Psoas muscle (tissue), 8 donors: ENCODE data around the gene TEKT5. TPM values are rescaled to one million over a fixed set of nuclear protein-coding genes. Genes with fewer than 3 reads are reported as not detected.

Experiments
- ATAC-seq, 4 donors: fragments of 200-7000 bp; cut with Tn5 transposase; one replicate each; pipeline ENCODE4 v1.9.1; 2020; ENCODE audit warnings: moderate library complexity in 3 of 4, mild to moderate bottlenecking in 2 of 4
- DNase-seq, 2 donors: peaks; one replicate each; pipeline ENCODE4 v3.0.0-alpha.2; 2020
- H3K27ac ChIP-seq: fragments of 200-600 bp; one replicate; pipeline ENCODE4 v1.8.0; 2022
- H3K27me3 ChIP-seq, 3 donors: fragments of 200-600 bp in 1 of 3; one replicate each; pipeline versions ENCODE4 v1.6.1 to v1.8.0; 2013 to 2022; ENCODE audit warnings: low read length in 2 of 3, mild to moderate bottlenecking in 2 of 3, moderate library complexity in 1 of 3; ENCODE audit not compliant: insufficient read depth in 3 of 3
- H3K36me3 ChIP-seq, 2 donors: fragments of 200-600 bp in 1 of 2; one replicate each; pipeline versions ENCODE4 v1.6.1 to v1.8.0; 2013 to 2022; ENCODE audit warnings: low read depth in 1 of 2, mild to moderate bottlenecking in 1 of 2, moderate library complexity in 1 of 2; ENCODE audit not compliant: insufficient read depth in 1 of 2
- H3K4me1 ChIP-seq: fragments of 200-600 bp; one replicate; pipeline ENCODE4 v1.8.0; 2022
- H3K4me3 ChIP-seq: fragments of 200-600 bp; one replicate; pipeline ENCODE4 v1.8.0; 2022; ENCODE audit warnings: mild to moderate bottlenecking
- H3K9me3 ChIP-seq: fragments of 200-600 bp; one replicate; pipeline ENCODE4 v1.8.0; 2022
- WGBS, 3 donors: extraction: QIAGEN DNeasy Blood & Tissue Kit; methylation state at CpG; one replicate each; pipeline versions ENCODE4 v1.1.6 to v1.1.7; 2013; 5-methylcytosine and 5-hydroxymethylcytosine counted together
- intact Hi-C, 2 donors: fragments of 100-400 bp; cut with DNase I; formaldehyde crosslinking; loops; one replicate each; pipeline versions ENCODE4 v1.11.0 to v1.14.2; 2022
- polyA plus RNA-seq, 3 donors: library from polyadenylated mRNA; stranded (reverse); fragments of 200-250 nt; gene quantifications; one replicate each; pipeline ENCODE4 v1.2.3, GENCODE V29; 2013
- total RNA-seq, 4 donors: library from RNA; stranded (reverse); fragmentation: NEBNext Ultra II Directional in 2 of 4; extraction: Animal tissue kit (Norgen Biotek cat#: 25700) in 2 of 4; gene quantifications; one replicate each; pipeline versions ENCODE4 v1.2.1 to v1.2.4, GENCODE V29; 2021 to 2023
- TF ChIP-seq, protein P1 (sequence below): fragments of 200-600 bp; IDR thresholded peaks from one replicate; pipeline ENCODE4 v1.8.0; 2022; ENCODE audit warnings: antibody characterized with exemption
- donor health status: healthy with polysubstance abuse.
- donor health status: DM: no; HTN: no; CAD: no; lungs with moderate emphysema.
- donor health status: Bipolar disorder and iron deficiency.
- donor health status: healthy.
- donor health status: DM: yes; HTN: yes; CAD: no.
- donor health status: DM: no; HTN: no; CAD: no.
- donor health status: DM: no; HTN: no; CAD: no.
- donor health status: DM: yes; HTN: yes; CAD: no.

Gene TEKT5
- total and polyA plus RNA-seq, 7 donors: not detected

GRCh38 chr16:10740845-10741208 is 46.1 kb upstream of the TEKT5 start:
- no peak overlapping the region for H3K4me3 ChIP-seq
- TF ChIP-seq, protein P1, sequence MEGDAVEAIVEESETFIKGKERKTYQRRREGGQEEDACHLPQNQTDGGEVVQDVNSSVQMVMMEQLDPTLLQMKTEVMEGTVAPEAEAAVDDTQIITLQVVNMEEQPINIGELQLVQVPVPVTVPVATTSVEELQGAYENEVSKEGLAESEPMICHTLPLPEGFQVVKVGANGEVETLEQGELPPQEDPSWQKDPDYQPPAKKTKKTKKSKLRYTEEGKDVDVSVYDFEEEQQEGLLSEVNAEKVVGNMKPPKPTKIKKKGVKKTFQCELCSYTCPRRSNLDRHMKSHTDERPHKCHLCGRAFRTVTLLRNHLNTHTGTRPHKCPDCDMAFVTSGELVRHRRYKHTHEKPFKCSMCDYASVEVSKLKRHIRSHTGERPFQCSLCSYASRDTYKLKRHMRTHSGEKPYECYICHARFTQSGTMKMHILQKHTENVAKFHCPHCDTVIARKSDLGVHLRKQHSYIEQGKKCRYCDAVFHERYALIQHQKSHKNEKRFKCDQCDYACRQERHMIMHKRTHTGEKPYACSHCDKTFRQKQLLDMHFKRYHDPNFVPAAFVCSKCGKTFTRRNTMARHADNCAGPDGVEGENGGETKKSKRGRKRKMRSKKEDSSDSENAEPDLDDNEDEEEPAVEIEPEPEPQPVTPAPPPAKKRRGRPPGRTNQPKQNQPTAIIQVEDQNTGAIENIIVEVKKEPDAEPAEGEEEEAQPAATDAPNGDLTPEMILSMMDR: no peak
- H3K27ac ChIP-seq: no peak overlapping the region
- H3K9me3 ChIP-seq: no peaks in the 10 kb centered on the region
- intact Hi-C loops: loop anchor here (2.0 to 10.0 kb wide), 4 partner anchors 164 to 1944 kb away; partner anchors contain the start of genes PMM2 (in 1 of the 2) and TMEM186 (in 1 of the 2)
- H3K4me1 ChIP-seq: peaks cover 39% of the 10 kb centered on the region
- WGBS, 3 donors: 85 to 90% (median 88%) methylated on average over 2 of the region's 2 CpGs
- ATAC-seq (no peak), DNase-seq (no peak)
- no peaks in the 10 kb centered on the region for H3K27me3 ChIP-seq
- no peaks in the 10 kb centered on the region for H3K36me3 ChIP-seq

GRCh38 chr16:10740000-10740844 is 45.5 kb upstream of the TEKT5 start:
- WGBS, 3 donors: 89 to 94% (median 94%) methylated on average over 10 of the region's 10 CpGs
- no peak for DNase-seq

DNA sequence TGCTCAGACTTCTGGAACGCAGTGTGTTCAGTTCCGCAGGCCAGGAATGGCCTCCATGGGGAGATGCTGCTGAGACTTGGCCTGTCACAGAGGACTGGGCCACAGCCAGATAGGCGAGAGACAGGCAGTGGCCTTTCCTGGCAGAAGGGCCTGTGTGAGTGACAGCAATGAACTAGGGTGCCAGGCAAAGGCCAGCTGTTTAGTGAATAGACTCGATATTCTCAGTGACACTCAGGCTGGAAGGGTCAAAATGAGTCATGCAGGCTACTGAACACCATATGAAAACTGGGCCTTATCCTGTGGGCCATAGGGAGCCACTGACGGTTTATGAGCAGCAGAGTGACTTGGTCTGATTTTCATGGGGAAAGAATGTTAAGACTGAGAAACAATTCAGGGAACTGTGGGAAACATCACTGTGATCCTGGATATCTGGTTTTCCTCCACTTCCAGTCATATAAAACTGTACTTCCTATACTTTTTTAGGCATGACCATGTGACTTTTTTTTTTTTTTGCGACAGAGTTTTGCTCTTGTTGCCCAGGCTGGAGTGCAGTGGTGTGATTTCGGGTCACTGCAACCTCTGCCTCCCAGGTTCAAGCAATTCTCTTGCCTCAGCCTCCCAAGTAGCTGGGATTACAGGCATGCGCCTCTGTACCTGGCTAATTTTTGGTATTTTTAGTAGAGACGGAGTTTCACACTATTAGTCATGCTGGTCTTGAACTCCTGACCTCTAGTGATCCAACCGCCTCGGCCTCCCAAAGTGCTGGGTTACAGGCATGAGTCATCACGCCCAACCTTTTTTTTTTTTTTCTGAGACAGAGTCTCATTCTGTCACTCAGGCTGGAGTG is 43.7 kb upstream of the TEKT5 start:
- peaks cover 26% of the 10 kb centered on the region for H3K4me1 ChIP-seq
- no peaks in the 10 kb centered on the region for H3K36me3 ChIP-seq
- DNase-seq (peak; percentile 87 to 95), ATAC-seq (peak; percentile 91 to 94 (median 93))
- peak overlapping the region; percentile 94 for H3K27ac ChIP-seq
- H3K9me3 ChIP-seq: peaks cover 5% of the 10 kb centered on the region
- TF ChIP-seq, protein P1: no peak
- no peaks in the 10 kb centered on the region for H3K27me3 ChIP-seq
- 17 to 37% (median 20%) methylated on average over 11 to 12 of the region's 12 CpGs for WGBS, 3 donors
- intact Hi-C loops: loop anchor here in 1 of 2 donors (5.0 kb wide), 2 partner anchors 161 to 481 kb away; no protein-coding TSS in a partner anchor
- peak overlapping the region; percentile 9 for H3K4me3 ChIP-seq

More at GRCh38 chr16:10740000-10740844, 45.5 kb upstream of the TEKT5 start:
- intact Hi-C loops: loop anchor here (2.0 to 10.0 kb wide), 5 partner anchors 163 to 1943 kb away; partner anchors contain the start of genes PMM2 (in 1 of the 2) and TMEM186 (in 1 of the 2)
- peaks cover 33% of the 10 kb centered on the region for H3K4me1 ChIP-seq
- H3K9me3 ChIP-seq: no peaks in the 10 kb centered on the region
- H3K4me3 ChIP-seq: no peak overlapping the region
- no peak overlapping the region for H3K27ac ChIP-seq
- no peak for ATAC-seq
- H3K36me3 ChIP-seq: no peaks in the 10 kb centered on the region
- TF ChIP-seq, protein P1: no peak
- H3K27me3 ChIP-seq: no peaks in the 10 kb centered on the region

GRCh38 chr16:10737068-10737625 is 42.4 kb upstream of the TEKT5 start:
- DNase-seq (no peak), ATAC-seq (peak; percentile 53 to 78 (median 60))
- peak overlapping the region; percentile 19 for H3K4me3 ChIP-seq

More at GRCh38 chr16:10737068-10737625, 42.4 kb upstream of the TEKT5 start:
- intact Hi-C loops: loop anchor here (2.0 to 5.0 kb wide), 5 partner anchors 160 to 480 kb away; no protein-coding TSS in a partner anchor
- H3K9me3 ChIP-seq: peaks cover 7% of the 10 kb centered on the region
- H3K27ac ChIP-seq: peak overlapping the region; percentile 94
- H3K27me3 ChIP-seq: no peaks in the 10 kb centered on the region
- peaks cover 20% of the 10 kb centered on the region for H3K4me1 ChIP-seq
- no peaks in the 10 kb centered on the region for H3K36me3 ChIP-seq
- TF ChIP-seq, protein P1: peak; percentile 99
- 18 to 28% (median 23%) methylated on average over 12 of the region's 12 CpGs for WGBS, 3 donors
